ENCODE data around the gene ZDHHC14. TPM values are rescaled to one million over a fixed set of nuclear protein-coding genes. Genes with fewer than 3 reads are reported as not detected.
A peak's percentile ranks its signal among the peaks of the same experiment; 100 is the strongest.

ZDHHC14 gene
- total and polyA plus RNA-seq, 2 of the 8 experiments (the other 6 are each of a cell fraction or from before 2014, with no cell fraction given), result 2.9 to 5.3 TPM

GRCh38 chr6:157380458-157380778 lies 572 bp upstream of the ZDHHC14 start:
- POLR2A ChIA-PET (ENCODE audit: partially characterized antibody), result interaction anchor here (1.3 kb wide), 1 partner anchor 57 kb away, joined by 4 read pairs; the partner anchor contains the start of gene TMEM242
- Histone ChIP-seq H4K20me1 (replicated peaks in 1 of 2; ENCODE audit: control insufficient read depth in 1 of 2, insufficient read depth in 2 of 2, low read length in 2 of 2) (no peaks in the 10 kb centered on the region), H4K5ac (ENCODE audit: insufficient read length, low read depth, low read length) (peak overlapping the region; percentile 12), H3K36me3 (ENCODE audit: control insufficient read depth in 2 of 4, insufficient read depth in 4 of 4, low read length in 3 of 4) (no peaks in the 10 kb centered on the region), H3K23ac (ENCODE audit: insufficient read length) (no peak overlapping the region), H3K9ac (replicated peaks in 1 of 4; ENCODE audit: extremely low read depth in 1 of 4, low read depth in 3 of 4, low read length in 3 of 4) (no peak overlapping the region; a peak in 1 of 7 replicates), H2BK12ac (ENCODE audit: low read depth, low read length) (no peak overlapping the region), H3K14ac (ENCODE audit: insufficient read length) (no peak overlapping the region), H3K27me3 (replicated peaks in 1 of 4; ENCODE audit: control insufficient read depth in 3 of 4, extremely low read depth in 1 of 4, insufficient read depth in 3 of 4, low read length in 3 of 4) (peaks cover 5 to 21% (median 11%) of the 10 kb centered on the region in 4 experiments; a peak in 6 of 7 replicates), H3K79me1 (ENCODE audit: low read depth, low read length) (no peaks in the 10 kb centered on the region), H3K79me2 (ENCODE audit: control insufficient read depth in 1 of 2, insufficient read depth in 2 of 2, low read length in 2 of 2) (no peaks in the 10 kb centered on the region; a peak in 1 of 4 replicates), H2BK5ac (ENCODE audit: low read depth, low read length) (no peak overlapping the region), H3K4me1 (replicated peaks in 1 of 4; ENCODE audit: control insufficient read depth in 3 of 4, insufficient read depth in 4 of 4, low read length in 3 of 4) (peaks cover 0 to 6% (median 2%) of the 10 kb centered on the region in 4 experiments; a peak in 5 of 7 replicates), H3K18ac (ENCODE audit: extremely low read depth, low read length) (peak overlapping the region; percentile 73; the same call in 1 of the 2 replicates), H3K4me3 (ENCODE audit: extremely low read depth in 1 of 4, insufficient read depth in 2 of 4, low read depth in 3 of 4, low read length in 4 of 4) (peak overlapping the region; percentile 53 to 83 (median 65)), H3K56ac (replicated peaks; ENCODE audit: insufficient read length, low read depth, low read length) (peak overlapping the region; percentile 80), H3K4ac (replicated peaks; ENCODE audit: insufficient read length, low read depth, low read length) (no peak overlapping the region), H2AK5ac (ENCODE audit: low read depth, low read length) (no peak overlapping the region), H2BK120ac (replicated peaks; ENCODE audit: low read depth, low read length) (no peak overlapping the region), H3K4me2 (ENCODE audit: insufficient read depth in 1 of 2, low read depth in 2 of 2, low read length in 2 of 2) (peak overlapping the region; percentile 73 to 88), H2BK20ac (ENCODE audit: low read length) (no peak overlapping the region), H4K8ac (ENCODE audit: extremely low read depth, insufficient read depth, low read length) (no peak overlapping the region; the same call in 1 of the 2 replicates), H3K27ac (ENCODE audit: low read depth, low read length) (no peak overlapping the region), H2AFZ (ENCODE audit: low read length) (no peak overlapping the region; the same call in 1 of the 2 replicates), H3K9me3 (ENCODE audit: insufficient read depth in 2 of 2, low read depth in 1 of 2, low read length in 1 of 2) (no peaks in the 10 kb centered on the region), H3K23me2 (ENCODE audit: low read depth, low read length) (no peaks in the 10 kb centered on the region; the same call in 1 of the 2 replicates), H4K91ac (replicated peaks; ENCODE audit: insufficient read length, low read length) (peak overlapping the region; percentile 10), H2BK15ac (ENCODE audit: low read length) (no peak overlapping the region)
- WGBS, 2 experiments (ENCODE audit: extremely low coverage in 1 of 2, insufficient coverage in 1 of 2, insufficient read length in 1 of 2, insufficient replicate concordance in 2 of 2, low coverage in 1 of 2, low lambda C conversion rate in 2 of 2, missing lambda C conversion rate in 1 of 2), result 6% methylated on average over 3 of the region's 28 CpGs; no CpG with 5 or more reads in 1 of the 2 experiments
- CTCF ChIA-PET (ENCODE audit: partially characterized antibody), result interaction anchor here (2.0 to 2.2 kb wide), 2 partner anchors 19 to 41 kb away, joined by 6 to 8 read pairs; no protein-coding TSS in a partner anchor
- DNase-seq (ENCODE audit: low read depth in 1 of 2, low spot score in 2 of 2) (no peak), FAIRE-seq (no peak)
- TF ChIP-seq SP1 (IDR thresholded peaks at IDR 0.05; ENCODE audit: low read depth, low read length), result no peak
- TF ChIP-seq RFX5 (IDR thresholded peaks at IDR 0.05; ENCODE audit: borderline replicate concordance, low read depth, low read length), result no peak
